Forelimb muscle (tissue), 1 donor: Measurements from ENCODE around the gene SHROOM3. TPM values are rescaled to one million over a fixed set of nuclear protein-coding genes. Genes with fewer than 3 reads are reported as not detected.

Source experiments
- DNase-seq: peaks from one replicate; pipeline ENCODE4 v3.0.0-alpha.2; 2013; ENCODE audit warnings: low read depth
- polyA plus RNA-seq: library from polyadenylated mRNA; unstranded; fragments of 120-200 nt; gene quantifications from one replicate; pipeline ENCODE4 v1.2.1, GENCODE V29; 2013; ENCODE audit not compliant: insufficient read length

Gene SHROOM3
- polyA plus RNA-seq, 1 donor, result 19.0 TPM

DNA sequence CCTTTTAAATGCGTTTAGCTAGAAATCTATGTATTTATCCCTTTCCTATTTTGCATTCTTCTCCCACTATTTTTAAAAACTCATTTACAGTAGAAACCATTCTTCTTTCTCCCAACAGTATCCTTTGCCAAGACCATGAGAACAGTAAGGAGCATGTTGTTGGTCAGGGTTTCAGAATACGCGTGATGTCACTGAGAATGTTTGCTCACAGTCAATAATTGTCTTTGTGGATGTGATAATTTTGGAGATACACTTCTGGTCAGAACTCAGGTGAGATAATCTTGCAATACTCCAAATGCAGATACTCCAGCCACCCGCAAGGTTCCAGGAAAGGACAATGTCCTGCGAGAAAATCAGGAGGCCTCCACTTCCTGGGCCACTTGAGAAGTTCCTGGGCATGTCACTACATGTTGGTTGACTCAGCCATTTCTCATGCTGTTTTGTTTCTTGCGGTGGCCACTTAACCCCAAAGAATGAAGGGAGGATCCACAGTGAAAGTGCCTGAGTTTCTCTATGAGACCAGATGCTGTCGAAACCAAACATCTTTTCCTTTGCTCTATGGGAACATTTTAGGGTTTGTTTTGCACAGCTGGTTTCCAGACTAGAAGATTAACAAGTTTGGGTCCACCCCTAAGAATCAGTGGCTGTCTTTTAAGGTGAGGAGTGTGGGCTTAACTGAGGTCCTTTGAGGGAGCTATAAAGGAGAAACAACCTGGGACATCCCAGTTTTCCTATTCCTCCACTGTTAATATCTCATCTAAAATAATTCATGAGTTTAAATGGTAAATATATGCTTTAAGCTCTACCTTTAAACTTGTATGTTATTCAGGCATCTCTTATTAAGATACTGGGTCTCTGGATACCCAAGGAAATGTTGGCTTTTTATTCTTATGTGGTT lies 346.9 kb downstream of the SHROOM3 start:
- DNase-seq, result no peak

DNA sequence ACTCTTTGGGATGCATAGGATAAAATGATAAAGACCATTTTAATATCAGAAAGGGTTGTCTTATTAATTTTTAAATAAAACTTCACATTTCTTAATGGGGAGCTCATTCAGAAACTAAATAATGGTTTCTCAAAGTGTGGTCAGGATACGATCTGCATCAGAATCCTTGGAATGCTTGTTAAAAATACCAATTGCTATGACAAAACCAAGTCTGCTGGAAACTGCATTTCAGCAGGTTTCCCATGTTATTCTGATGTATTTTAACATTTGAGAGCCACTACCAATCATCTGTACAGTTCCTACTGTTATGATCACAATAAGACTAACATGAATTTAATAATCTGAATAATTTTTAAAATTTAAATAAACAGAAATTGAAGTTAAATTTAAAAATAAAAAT lies 347.8 kb downstream of the SHROOM3 start:
- no peak for DNase-seq

DNA sequence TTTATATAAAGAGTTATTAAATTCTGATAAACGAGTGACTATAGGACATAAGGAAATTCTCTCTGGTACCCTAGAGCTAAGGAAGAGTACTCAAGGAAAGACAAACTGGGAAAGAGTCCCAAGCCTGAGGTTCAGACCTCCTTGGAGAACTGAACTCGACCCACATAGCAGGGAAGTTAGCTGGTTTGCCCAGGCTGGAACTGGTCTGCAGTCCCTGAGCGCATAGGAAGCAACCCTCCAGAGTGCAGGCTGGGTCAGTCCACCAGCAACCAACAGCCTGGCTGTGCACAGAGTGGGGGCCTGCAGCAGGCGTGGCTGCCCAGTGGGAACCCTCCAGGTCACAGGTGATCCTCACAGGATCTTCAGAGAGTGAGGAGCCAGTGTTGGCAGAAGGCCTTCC lies 348.8 kb downstream of the SHROOM3 start:
- DNase-seq, result no peak

DNA sequence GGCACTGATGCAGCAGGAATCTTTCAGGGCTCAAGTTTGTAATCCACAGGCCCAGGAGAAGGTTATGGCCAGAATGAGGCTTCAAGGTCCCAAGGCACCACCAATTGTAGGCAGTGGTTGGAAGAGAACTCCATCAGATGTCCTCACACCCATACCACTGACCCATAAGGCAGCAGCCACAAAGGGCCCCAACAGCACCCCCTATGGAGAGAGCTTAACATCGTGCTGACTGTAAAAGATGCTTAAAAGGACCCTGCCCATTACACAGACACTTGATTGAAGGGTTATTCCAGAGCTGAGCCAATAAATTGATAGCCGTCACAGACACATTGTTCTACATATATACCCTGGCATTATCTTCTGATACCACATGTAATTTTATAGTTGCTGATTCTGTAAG lies 349.2 kb downstream of the SHROOM3 start:
- DNase-seq, result no peak

DNA sequence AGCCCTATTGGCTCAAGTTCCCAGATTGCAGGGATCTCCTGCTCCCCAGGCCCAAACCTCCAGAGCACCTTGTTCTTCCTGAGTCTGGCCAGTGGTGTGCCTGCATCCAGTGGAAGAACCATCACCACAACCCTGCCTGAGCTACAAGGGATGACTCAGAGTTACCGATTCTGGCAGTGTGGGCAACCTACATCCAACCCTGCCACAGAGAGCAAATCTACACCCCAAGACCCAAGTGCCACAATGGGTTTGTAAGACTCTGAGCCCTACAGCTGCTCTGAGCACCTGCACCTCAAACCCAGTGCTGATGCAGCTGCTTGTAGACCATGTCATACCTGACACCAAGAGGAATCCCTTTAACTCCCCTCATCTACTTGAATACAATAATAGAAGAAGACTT lies 352.9 kb downstream of the SHROOM3 start:
- no peak for DNase-seq

DNA sequence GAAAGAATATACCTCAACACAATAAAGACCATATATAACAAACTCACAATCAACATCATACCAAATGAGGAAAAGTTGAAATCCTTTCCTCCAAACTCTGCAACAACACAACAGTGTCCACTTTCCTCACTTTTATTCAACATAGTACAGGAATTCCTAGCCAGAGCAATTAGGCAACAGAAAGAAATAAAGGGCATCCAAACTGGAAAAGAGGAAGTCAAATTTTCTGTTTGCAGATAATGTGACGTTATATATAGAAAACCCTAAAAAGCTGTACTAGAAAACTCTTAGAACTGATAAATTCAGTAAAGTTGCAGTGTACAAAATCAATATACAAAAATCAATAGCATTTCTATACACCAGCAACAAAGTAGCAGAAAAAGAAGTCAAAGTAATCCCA lies 355.3 kb downstream of the SHROOM3 start:
- no peak for DNase-seq

DNA sequence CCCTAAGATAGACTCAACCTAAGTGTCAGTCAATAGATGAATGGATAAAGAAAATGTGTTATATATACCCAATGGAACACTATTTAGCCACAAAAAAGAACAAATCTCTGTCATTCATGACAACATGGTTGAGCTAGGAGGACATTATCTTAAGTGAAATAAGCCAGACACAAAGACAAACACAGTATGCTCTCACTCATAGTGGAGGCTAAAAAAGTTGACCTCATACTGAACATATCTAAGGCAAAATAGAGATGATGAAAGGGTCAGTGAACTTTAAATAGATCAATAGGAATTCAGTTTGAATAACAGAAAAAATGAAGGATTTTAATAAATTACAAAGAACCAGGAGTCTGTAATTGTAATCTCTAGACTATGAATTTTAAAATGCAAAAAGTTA lies 356.4 kb downstream of the SHROOM3 start:
- no peak for DNase-seq

DNA sequence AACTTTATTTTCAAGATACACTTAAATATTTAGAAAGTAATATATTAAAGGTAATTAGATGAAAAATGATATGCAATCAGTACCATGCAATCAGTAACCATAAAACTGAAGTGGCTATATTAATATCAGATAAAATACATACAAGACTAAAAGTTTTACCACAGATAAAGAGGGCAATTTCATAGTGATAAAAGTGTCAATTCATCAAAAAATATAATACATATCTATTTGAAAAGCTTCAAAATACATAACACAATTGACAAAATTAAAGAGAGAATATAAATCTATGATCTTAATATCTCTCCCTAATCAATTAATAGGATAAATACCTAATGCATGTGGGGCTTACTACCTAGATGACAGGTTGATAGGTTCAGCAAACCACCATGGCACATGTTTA lies 357.4 kb downstream of the SHROOM3 start:
- DNase-seq, result no peak

DNA sequence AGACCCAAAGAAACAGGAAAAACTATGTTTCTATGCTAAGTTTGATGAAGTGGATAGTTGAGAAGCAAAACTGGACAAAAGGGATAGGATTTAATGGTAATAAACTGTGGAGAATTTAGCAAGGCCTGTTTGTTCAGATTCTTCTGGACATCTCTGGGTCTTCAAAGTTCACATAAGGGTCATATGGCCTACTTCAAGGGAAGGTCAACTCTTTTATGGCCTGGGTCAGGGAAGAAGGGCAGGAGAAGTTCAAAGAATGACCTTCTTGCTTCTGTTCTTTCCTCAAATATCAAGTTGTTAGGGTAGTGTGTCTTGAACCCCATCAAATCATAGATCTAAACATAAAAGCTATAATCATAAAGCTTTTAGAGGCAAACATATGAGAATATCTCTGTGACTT lies 360.2 kb downstream of the SHROOM3 start:
- no peak for DNase-seq

DNA sequence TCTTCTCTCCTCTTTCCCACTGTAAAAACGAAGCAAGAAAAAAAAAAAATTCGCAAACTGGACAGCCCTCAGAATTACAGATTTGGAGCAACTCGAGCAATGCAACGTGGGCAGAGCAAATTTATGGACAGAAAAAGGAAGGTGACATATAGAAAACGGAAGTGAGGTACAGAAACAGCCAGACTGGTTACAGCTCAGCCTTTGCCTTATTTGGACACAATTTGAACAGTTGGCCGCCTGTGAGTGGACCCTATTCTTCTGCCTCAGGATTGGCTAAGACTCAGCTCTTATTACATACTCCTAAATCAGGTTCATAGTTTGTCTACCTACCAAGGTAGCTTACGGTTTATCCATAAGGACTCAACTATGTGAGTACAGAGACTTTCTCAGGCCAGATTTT lies 364.1 kb downstream of the SHROOM3 start:
- no peak for DNase-seq

DNA sequence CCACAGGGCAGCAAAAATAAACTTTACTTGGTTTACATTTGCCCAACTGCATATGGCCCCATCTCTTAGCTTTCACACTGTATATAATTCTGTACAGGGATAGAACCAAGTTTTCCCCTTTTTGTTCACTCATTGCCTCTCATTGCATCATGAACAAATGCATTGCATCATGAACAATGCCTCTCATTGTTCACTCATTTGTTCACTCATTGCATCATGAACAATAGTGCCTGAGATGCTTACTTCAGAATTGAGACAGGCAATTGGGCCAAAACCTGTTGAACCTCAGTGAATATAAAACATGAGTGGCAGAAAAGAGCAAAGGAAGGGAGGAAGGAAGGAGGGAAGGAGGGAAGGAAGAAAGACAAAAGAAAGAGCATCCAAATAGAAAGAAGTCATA lies 364.7 kb downstream of the SHROOM3 start:
- DNase-seq, result no peak

DNA sequence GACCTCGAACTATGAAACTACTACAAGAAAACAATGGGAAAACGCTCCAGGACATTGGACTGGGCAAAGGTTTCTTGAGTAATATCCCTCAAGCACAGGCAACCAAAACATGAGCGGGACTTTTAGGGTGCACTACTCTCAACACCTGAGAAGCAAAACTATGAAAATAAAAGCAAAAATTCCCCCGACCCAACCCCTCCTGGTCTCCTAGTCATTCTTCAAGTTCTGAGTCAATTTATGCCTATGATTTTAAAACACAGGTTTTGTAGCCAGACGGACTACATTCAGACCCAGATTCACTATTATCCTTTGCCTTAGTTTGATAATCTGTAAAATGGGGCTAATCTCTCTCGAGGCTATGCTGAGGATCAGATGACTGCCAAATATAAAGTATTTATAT lies 365.9 kb downstream of the SHROOM3 start:
- DNase-seq, result no peak

DNA sequence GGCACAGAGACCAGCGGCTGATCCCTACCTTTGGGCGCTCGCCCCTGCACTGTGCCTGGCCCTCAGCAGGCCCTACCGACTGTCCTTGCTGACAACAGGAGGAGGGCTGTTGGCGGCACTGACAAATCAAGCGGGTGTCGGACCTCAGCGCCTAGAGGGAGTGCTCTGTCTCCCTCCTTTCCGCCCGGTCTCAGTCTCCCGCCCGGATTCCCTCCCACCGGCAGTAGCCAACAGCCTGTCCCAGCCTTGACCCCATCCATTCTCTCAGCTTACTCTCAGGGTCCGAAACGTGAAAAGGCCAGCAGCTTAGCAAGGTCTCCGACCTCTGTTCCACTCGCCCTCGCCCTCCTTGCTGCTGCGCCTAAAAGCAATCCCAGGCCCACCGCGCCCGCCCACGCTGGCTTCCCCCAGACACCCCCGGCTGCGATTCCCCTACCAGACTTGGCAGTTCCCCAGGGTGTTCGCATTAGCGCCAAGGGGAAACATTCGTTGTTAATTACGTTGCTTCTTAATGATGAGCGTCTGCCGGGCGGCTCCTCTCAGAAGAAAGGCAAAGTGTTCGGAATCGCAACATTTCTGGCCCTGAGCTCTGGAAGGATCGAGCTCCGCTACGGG lies 366.7 kb downstream of the SHROOM3 start:
- no peak for DNase-seq

DNA sequence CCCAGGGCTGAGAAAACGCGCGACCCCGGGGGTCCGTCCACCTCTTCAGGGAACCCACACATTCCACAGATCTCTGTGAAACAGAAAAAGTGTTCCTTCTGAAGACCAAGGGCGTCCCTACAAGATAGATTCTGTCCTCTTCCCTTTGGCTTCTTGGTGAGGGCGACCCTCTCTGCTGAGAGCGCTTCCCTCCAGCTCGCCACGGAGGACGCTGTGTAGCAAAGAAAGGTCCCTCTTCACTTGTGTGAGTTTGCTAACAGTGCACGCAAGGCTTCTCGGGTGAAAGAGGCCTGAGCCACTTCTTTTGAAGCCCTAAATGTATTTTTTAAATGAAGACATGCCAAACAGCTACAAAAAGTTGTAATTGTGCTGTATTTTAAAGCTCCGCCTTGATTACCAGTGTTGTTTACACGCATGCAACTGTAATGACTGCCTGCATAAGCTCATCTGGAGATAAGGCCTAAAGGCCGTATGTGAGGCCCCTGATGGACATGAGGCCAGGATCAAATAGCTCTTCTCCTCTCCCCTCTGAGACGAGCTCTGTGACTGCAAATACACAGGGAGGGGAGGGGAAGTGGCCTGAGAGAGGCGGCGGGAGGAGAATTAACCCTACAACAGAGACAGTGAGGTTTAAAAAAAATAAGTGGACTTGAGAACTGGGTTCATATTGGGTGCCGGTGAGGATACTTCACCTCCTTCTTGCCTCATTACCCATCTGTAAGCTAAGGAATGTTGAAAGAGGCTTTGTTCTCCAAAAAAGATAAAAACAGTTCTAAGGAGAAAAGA lies 367.4 kb downstream of the SHROOM3 start:
- no peak for DNase-seq

DNA sequence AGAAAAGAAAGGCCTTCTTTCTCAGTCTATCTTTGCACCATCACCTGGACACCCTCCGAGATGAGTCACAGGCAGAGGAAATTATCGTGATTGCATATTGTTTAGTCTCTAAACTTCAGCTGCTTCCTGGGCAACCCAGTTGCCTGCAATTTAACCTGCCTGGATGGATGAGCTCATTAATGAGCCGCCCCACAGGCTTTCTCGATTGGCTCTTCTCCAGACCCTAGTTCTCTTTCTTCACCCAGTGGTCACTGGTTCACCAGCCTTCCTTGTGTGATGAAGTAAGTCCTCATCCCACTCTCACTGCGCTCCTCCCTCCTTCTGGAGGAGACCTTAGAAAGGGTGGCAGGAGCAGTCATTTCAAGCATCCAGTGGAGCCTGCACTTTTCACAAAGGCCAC lies 368.5 kb downstream of the SHROOM3 start:
- no peak for DNase-seq

DNA sequence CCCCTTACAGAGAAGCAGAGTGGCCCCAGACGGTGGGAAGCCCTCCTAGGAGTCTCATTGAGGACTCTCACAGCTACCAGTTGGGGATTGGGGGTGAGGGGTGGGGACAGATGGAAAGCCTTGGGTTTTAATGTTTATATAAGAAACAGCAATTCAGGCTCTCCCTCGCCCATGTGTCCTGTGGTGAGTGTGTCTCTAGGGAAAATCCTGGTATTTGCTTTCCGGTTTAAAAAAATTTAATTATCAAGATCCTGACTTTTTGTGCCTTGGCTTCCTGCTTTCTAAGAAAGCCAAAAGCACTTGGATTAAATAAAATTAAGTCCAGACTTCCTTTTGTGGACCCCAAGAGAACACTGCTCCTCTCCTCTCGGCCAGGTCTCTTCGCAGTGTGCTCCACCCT lies 369.1 kb downstream of the SHROOM3 start:
- DNase-seq, result no peak

DNA sequence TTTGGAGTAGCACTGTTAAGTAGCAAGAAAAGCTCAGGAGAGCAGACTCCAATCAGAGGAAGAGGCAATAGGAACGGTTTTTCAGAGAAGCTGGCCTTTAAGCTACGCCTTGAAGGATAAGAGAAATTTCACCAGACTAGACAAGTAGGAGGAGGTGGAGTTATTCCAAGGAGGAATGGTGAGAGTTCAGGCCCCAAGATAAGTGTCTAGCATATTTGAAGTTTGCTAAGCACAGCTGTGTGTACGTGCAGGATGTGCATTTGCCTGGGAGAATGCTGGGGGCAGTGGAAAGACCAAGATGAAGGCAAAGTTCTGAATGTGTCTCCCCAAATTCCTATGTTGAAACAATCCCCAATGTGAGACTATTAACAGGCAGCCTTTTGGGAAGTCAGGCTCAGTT lies 371.3 kb downstream of the SHROOM3 start:
- DNase-seq, result no peak

DNA sequence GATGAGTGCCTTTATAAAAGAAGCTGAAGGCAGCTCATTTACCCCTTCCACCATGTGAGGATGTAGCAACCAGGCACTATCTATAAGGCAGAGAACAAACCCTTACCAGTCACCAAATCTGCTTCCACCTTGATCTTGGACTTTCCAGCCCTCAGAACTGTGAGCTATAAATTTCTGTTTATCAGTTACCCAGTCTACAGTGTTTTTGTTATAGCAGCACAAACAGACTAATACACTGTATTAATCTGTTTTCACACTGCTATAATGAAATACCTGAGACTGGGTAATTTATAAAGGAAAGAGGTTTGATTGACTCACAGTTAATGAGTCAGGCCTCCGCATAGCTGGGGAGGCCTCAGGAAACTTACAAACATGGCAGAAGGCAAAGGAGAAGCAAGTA lies 371.7 kb downstream of the SHROOM3 start:
- no peak for DNase-seq

DNA sequence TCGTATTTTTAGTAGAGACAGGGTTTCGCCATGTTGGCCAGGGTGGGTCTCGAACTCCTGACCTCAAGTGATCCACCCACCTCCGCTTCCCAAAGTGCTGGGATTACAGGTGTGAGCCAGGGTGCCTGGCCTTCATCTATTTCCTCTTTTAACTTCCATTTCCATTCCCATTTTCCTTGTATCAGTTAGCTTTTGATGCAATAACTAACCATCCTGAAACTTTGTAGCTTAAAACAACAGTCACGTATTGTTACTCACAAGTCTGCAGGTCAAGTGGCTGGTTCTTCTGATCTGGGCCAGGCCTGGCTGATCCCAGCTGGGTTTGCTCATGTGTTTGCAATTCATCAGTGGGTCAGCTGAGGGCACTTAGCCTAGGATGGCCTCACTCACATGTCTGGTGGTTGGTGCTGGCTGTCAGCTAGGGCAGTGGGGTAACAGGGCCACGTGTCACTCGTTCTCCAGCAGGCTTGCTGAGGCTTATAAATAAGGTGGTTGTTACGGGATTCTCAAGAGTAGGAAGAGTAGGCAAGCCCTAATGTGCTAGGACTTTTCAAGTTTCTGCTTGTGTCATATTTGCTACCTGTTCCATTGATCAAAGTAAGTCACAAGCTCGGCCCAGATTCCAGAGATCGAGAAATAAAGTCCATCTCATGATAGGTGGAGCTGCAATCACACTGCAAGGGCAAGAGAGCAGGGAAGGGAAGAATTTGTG lies 374.7 kb downstream of the SHROOM3 start:
- no peak for DNase-seq

DNA sequence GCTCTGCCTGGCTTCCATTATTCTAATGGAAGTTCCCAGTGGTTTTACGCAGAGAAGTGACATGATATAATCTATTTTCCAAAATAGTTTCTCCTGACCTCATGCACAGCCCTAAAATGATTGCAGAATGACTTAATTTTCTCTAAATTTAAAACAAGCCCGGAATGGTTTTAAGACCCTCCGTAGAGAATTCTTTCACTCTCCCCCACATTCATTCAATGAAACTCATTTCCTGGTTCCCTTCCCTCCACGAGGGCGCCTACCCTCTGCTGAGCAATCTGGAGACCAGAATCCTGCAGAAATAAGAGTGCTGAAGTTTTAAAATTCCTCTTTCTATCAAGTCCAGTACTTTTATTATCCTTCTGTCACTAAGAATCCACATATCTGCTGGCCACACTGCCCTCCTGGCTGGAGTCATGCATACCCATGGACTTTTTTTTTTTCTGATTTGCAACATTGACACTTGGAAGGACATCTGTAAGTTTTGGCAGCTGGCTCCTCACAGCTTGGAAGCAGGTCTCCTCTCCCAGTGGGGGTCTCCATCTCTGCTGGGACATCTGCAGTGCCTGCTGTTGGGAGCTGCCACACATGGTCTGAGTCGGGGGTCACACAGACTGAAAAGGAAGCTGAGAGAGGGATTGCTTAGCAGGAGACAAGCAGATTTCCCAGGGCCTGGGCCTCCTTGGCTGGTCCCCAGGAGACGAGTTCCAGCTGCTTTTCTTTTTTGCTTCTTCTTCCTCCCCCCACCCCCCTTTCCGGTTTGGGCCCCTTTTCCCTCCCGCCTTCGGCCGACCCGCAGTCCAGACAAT lies 376.8 kb downstream of the SHROOM3 start:
- no peak for DNase-seq

DNA sequence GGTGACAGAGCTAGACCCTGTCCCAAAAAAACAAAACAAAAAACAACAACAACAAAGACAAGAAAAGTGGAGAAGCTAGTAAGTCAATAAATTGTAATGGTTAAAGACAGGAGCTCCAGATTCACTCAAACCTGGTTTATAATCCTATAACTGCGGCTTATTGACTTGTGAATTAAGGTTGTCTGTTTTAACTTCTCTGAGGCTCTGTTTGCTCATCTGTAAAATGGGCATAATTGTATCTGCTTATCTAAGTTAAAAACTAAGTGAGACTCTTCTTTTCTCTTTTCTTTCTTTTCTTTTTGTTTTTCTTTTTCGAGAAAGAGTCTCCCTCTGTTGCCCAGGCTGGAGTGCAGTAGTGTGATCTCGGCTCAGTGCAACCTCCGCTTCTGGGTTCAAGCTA lies 378.0 kb downstream of the SHROOM3 start:
- no peak for DNase-seq
